HG03175 (cell line): Measurements from ENCODE around the gene SPINK6.

Experiments
- ATAC-seq: cut with Tn5 transposase; IDR thresholded peaks from one replicate; pipeline ENCODE4 v1.9.1; 2021; ENCODE audit warnings: mild to moderate bottlenecking, moderate library complexity; ENCODE audit not compliant: unreplicated experiment

The SPINK6 gene

DNA sequence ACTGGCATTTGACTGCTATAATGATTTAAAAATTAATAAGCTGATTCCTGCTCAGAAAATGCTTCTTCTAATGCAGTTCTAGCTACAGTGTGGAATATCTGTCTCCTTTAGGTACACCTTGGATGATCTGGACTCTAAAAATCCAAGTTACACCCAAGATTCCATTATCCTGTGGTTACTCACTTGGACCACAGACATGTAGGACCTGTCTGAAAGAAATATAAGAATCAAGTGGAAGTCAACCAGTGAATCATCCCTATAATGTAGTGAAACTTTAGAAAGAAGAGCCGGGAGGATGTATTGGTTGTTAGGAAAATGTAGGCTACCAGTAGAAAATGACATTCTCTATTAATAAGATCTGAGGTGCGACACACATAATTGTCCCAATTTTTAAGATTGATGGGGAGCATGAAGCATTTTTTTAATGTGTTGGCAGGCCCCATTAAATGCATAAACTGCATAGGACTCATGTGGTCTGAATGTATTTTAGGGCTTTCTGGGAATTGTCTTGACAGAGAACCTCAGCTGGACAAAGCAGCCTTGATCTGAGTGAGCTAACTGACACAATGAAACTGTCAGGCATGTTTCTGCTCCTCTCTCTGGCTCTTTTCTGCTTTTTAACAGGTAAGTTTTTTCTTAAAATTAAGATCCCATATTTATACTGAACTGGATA lies at the start of gene SPINK6:
TSS of gene SPINK6 (plus strand) at position 512 of the 673 bp plus-strand sequence. CDS start at position 567, 55 bp downstream.
- ATAC-seq, result no peak

DNA sequence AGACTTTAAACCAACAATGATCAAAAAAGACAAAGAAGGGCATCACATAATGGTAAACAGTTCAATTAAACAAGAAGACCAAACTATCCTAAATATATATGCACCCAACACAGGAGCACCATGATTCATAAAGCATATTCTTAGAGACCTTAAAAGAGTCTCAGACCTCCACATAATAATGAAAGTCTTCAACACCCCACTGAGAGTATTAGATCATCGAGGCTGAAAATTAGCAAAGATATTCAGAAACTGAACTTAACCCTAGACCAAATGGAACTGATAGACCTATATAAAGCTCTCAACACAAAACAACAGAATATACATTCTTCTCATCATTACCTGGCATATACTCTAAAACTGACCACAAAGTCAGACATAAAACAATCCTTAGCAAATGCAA lies 46.2 kb upstream of the SPINK6 start:
- ATAC-seq, result no peak

DNA sequence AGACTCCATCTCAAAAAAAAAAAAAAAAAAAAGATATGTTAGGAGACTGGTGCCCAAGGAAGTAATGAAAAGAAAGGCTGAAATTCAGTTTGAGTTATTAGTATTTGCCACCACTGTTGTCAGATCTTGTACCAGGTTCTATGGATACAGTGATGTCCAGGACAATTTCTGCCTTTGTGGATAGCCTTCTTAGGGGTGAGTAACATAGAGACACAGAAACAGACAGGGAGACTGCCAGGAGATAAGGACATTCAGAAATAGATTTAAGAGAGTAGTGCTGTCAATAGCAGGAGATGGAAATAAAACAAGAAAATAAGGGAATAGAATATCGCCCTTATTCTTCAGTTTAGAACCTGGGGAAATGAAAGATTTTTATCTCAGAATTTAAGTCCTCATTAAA lies 40.8 kb upstream of the SPINK6 start:
- no peak for ATAC-seq

GRCh38 chr5:148163345-148163744 lies 39.5 kb upstream of the SPINK6 start:
- no peak for ATAC-seq

DNA sequence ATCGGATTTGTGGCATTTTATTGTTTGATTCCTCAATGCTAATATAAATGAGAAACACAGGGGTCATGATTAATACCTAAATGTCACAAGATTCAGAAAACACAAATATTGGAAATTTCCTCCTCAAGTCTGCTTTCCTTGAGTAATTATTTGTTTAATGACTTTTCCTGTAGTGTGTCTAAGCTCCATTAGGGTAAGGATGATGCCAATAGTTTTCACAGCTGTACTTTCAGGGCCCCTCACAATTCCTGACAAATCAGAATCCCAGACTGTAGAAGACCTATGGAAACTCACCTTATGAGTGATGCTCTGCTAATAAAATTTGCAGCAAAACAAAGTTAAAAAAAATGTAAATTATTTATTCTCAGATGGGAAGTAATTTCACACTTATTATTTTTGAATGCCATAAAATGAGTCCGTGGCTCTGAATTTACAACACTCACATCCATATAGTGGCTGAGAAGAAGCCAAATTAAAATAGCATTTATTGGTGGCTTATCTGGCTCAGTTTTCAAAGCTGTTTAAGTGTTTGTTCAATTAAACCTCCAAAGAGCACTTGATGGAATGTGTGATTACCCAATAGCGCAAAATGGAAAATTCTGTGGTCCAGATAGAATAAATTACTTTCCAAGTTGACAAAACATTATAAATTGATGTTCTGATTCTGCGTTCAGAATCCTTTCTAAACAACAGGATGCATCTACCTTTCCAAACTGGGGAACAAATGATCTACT lies 36.1 kb upstream of the SPINK6 start:
- no peak for ATAC-seq

- ATAC-seq, result no peak
These were observed 34.6 kb upstream of the SPINK6 start, which contains the start of gene SPINK14 for GRCh38 chr5:148168246-148168645. Gene SPINK14 (plus strand): TSS chr5:148168546. CDS start chr5:148169733, 1,187 bp downstream.

DNA sequence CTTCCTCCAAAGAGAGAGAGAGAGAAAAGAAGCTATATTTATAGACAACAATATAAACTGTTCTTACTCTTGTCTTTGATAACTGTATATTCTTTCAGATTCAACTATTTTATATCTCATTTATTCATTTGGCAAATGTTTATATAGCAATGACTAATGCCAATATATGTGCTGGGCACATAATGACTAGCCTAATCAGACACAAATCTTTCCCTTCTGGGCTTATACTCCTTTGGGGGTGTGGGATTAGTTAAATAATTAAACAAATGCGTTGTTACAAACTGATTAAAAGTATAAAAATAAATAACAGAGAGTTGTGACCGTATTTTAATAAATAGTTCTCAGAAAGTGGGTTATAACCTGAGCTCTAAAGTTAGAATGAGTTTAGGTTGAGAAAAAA lies 30.5 kb upstream of the SPINK6 start:
- no peak for ATAC-seq

- no peak for ATAC-seq
These were observed 26.4 kb upstream of the SPINK6 start for GRCh38 chr5:148176480-148176879.

DNA sequence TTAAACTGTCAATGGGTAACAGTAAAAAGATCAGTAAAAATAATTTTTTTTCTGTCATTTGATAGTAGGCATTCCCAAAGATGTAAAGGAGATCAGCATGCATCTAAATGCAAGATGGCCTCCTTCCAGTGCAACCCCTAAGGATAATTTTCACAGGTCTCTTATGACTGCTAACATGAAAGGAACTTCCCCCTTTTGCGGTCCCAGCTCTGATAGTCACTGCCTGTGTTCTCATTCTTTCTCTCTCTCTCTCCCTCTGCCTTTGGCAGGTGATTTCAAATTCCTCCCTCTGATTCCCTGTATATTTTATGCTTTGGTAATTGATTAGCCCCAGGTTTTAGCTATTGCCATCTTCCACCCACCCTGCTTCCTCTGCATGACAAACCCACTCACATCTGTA lies 25.6 kb upstream of the SPINK6 start:
- ATAC-seq, result no peak

GRCh38 chr5:148179234-148179824 lies 23.5 kb upstream of the SPINK6 start:
- ATAC-seq, result peak; percentile 66

- ATAC-seq, result peak; percentile 89
These were observed 16.4 kb upstream of the SPINK6 start for GRCh38 chr5:148186248-148187003.

GRCh38 chr5:148191010-148191409 lies 11.8 kb upstream of the SPINK6 start:
- no peak for ATAC-seq

GRCh38 chr5:148193202-148193601 lies 9.6 kb upstream of the SPINK6 start:
- no peak for ATAC-seq

- ATAC-seq, result no peak
These were observed 1.7 kb upstream of the SPINK6 start for GRCh38 chr5:148201151-148201550.

DNA sequence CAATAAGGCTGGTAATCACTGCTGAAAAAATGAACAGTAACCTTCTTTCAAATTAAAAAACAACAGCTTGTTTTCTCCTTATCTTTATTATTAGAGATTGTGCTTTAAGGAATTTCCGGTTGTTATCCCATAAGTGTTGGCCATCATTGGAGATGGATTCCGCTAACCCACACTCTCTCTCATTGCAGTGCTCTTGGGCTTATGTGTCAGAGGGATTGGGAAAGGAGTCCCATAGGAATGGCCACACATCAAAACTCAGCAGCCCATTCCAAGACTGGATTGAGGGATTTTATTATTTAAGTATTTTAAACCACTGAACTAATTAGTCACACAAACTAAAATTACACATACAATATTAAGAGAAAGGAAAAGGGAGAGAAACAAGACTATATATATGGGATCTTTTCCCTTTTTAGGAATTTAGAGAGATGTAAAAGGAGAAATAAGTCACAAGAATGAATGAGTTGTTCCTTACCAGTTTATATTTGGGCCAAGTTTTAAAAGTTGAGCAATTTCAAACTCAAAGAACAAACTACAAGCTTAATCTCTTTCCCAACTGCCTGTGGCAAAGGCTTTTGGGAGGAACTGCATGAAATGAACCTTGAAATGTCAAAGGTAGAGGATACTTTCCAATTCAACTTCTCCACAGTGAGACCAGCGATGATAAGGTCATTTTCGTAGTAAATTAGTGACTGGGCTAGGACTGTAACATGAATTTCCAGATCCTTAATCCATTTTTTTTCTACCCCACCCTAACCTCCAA lies 2.4 kb downstream of the SPINK6 start:
- no peak for ATAC-seq

GRCh38 chr5:148205865-148206264 lies 3.0 kb downstream of the SPINK6 start:
- ATAC-seq, result no peak

GRCh38 chr5:148206620-148207019 lies 3.8 kb downstream of the SPINK6 start:
- ATAC-seq, result no peak

GRCh38 chr5:148208226-148208625 lies 5.4 kb downstream of the SPINK6 start:
- ATAC-seq, result no peak

DNA sequence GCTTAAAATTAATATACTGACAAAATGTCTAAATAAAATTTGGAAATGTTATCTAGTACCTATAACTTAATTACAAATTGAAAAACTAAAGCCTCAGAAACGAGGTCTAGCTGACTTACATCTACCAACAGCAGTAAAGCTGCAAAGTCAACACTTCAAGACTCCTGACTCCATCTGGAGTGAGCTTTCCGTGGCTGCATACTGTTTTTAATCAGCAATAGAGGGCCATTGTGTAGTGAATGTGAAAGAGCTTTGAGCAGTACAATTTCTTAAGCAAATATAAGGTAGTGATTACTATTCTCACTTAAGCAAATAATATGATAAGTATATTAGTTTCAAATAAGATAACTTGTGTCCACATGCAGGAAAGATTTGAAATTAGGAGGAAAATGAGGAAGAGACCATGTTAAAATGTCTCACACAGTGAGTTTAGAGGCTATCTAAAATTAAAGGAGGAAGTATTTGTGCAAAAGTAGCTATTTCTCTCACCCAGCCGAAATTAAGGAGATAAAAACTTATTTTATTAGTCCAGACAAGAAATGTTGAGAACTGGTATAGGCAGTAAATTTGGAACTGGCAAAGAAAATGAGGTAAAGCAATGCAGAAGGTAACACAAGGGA lies 6.4 kb downstream of the SPINK6 start:
- ATAC-seq, result no peak

GRCh38 chr5:148214665-148215185 lies 11.9 kb downstream of the SPINK6 start:
- ATAC-seq, result no peak
